ENCODE measurements around the gene SLIT3.

Gene SLIT3

GRCh38 chr5:168863021-168863420 is 437.9 kb downstream of the SLIT3 start:
- Histone ChIP-seq H3K36me3 (ENCODE audit: control insufficient read depth, insufficient read depth, low read length) (no peaks in the 10 kb centered on the region), H3K9me3 (ENCODE audit: control insufficient read depth, insufficient read depth, low read length) (no peaks in the 10 kb centered on the region), H3K27me3 (ENCODE audit: control insufficient read depth, insufficient read depth, low read length) (no peaks in the 10 kb centered on the region), H3K4me1 (ENCODE audit: control insufficient read depth, insufficient read depth, low read length) (peaks cover 5% of the 10 kb centered on the region), H3K9ac (ENCODE audit: low read depth, low read length) (no peak overlapping the region), H3K4me3 (ENCODE audit: low read depth, low read length) (no peak overlapping the region)

GRCh38 chr5:168860503-168860902 is 440.4 kb downstream of the SLIT3 start:
- no peaks in the 10 kb centered on the region for H3K9me3 ChIP-seq (ENCODE audit: control insufficient read depth, insufficient read depth, low read length)
- no peaks in the 10 kb centered on the region for H3K4me1 ChIP-seq (ENCODE audit: control insufficient read depth, insufficient read depth, low read length)
- no peaks in the 10 kb centered on the region for H3K27me3 ChIP-seq (ENCODE audit: control insufficient read depth, insufficient read depth, low read length)
- H3K4me3 ChIP-seq (ENCODE audit: low read depth, low read length), result no peak overlapping the region
- no peaks in the 10 kb centered on the region for H3K36me3 ChIP-seq (ENCODE audit: control insufficient read depth, insufficient read depth, low read length)
- H3K9ac ChIP-seq (ENCODE audit: low read depth, low read length), result no peak overlapping the region

GRCh38 chr5:168860081-168860480 is 440.9 kb downstream of the SLIT3 start:
- no peaks in the 10 kb centered on the region for H3K27me3 ChIP-seq (ENCODE audit: control insufficient read depth, insufficient read depth, low read length)
- H3K36me3 ChIP-seq (ENCODE audit: control insufficient read depth, insufficient read depth, low read length), result no peaks in the 10 kb centered on the region
- H3K9ac ChIP-seq (ENCODE audit: low read depth, low read length), result no peak overlapping the region

GRCh38 chr5:168859471-168859870 is 441.5 kb downstream of the SLIT3 start:
- Histone ChIP-seq H3K4me1 (ENCODE audit: control insufficient read depth, insufficient read depth, low read length) (no peaks in the 10 kb centered on the region), H3K36me3 (ENCODE audit: control insufficient read depth, insufficient read depth, low read length) (no peaks in the 10 kb centered on the region), H3K27me3 (ENCODE audit: control insufficient read depth, insufficient read depth, low read length) (no peaks in the 10 kb centered on the region), H3K9ac (ENCODE audit: low read depth, low read length) (no peak overlapping the region), H3K4me3 (ENCODE audit: low read depth, low read length) (no peak overlapping the region), H3K9me3 (ENCODE audit: control insufficient read depth, insufficient read depth, low read length) (no peaks in the 10 kb centered on the region)

More at GRCh38 chr5:168860081-168860480, 440.9 kb downstream of the SLIT3 start:
- no peaks in the 10 kb centered on the region for H3K4me1 ChIP-seq (ENCODE audit: control insufficient read depth, insufficient read depth, low read length)
- no peak overlapping the region for H3K4me3 ChIP-seq (ENCODE audit: low read depth, low read length)
- no peaks in the 10 kb centered on the region for H3K9me3 ChIP-seq (ENCODE audit: control insufficient read depth, insufficient read depth, low read length)

GRCh38 chr5:168858994-168859393 is 441.9 kb downstream of the SLIT3 start:
- Histone ChIP-seq H3K27me3 (ENCODE audit: control insufficient read depth, insufficient read depth, low read length) (no peaks in the 10 kb centered on the region), H3K9me3 (ENCODE audit: control insufficient read depth, insufficient read depth, low read length) (no peaks in the 10 kb centered on the region), H3K9ac (ENCODE audit: low read depth, low read length) (no peak overlapping the region), H3K4me1 (ENCODE audit: control insufficient read depth, insufficient read depth, low read length) (no peaks in the 10 kb centered on the region), H3K36me3 (ENCODE audit: control insufficient read depth, insufficient read depth, low read length) (no peaks in the 10 kb centered on the region), H3K4me3 (ENCODE audit: low read depth, low read length) (no peak overlapping the region)

GRCh38 chr5:168858371-168858770 is 442.6 kb downstream of the SLIT3 start:
- Histone ChIP-seq H3K27me3 (ENCODE audit: control insufficient read depth, insufficient read depth, low read length) (peaks cover 2% of the 10 kb centered on the region), H3K4me3 (ENCODE audit: low read depth, low read length) (no peak overlapping the region), H3K4me1 (ENCODE audit: control insufficient read depth, insufficient read depth, low read length) (no peaks in the 10 kb centered on the region), H3K9me3 (ENCODE audit: control insufficient read depth, insufficient read depth, low read length) (no peaks in the 10 kb centered on the region), H3K36me3 (ENCODE audit: control insufficient read depth, insufficient read depth, low read length) (no peaks in the 10 kb centered on the region), H3K9ac (ENCODE audit: low read depth, low read length) (no peak overlapping the region)

- Histone ChIP-seq H3K9ac (ENCODE audit: low read depth, low read length) (no peak overlapping the region), H3K4me3 (ENCODE audit: low read depth, low read length) (no peak overlapping the region), H3K4me1 (ENCODE audit: control insufficient read depth, insufficient read depth, low read length) (no peaks in the 10 kb centered on the region), H3K9me3 (ENCODE audit: control insufficient read depth, insufficient read depth, low read length) (no peaks in the 10 kb centered on the region), H3K36me3 (ENCODE audit: control insufficient read depth, insufficient read depth, low read length) (no peaks in the 10 kb centered on the region), H3K27me3 (ENCODE audit: control insufficient read depth, insufficient read depth, low read length) (peaks cover 2% of the 10 kb centered on the region)
These were observed 447.0 kb downstream of the SLIT3 start for GRCh38 chr5:168853972-168854371.

- Histone ChIP-seq H3K27me3 (ENCODE audit: control insufficient read depth, insufficient read depth, low read length) (peaks cover 2% of the 10 kb centered on the region), H3K9ac (ENCODE audit: low read depth, low read length) (no peak overlapping the region), H3K4me1 (ENCODE audit: control insufficient read depth, insufficient read depth, low read length) (peaks cover 2% of the 10 kb centered on the region), H3K36me3 (ENCODE audit: control insufficient read depth, insufficient read depth, low read length) (no peaks in the 10 kb centered on the region), H3K4me3 (ENCODE audit: low read depth, low read length) (no peak overlapping the region), H3K9me3 (ENCODE audit: control insufficient read depth, insufficient read depth, low read length) (no peaks in the 10 kb centered on the region)
These were observed 448.6 kb downstream of the SLIT3 start for GRCh38 chr5:168852329-168852728.

GRCh38 chr5:168851902-168852321 is 449.0 kb downstream of the SLIT3 start:
- Histone ChIP-seq H3K4me3 (ENCODE audit: low read depth, low read length) (no peak overlapping the region), H3K36me3 (ENCODE audit: control insufficient read depth, insufficient read depth, low read length) (no peaks in the 10 kb centered on the region), H3K9ac (ENCODE audit: low read depth, low read length) (no peak overlapping the region), H3K9me3 (ENCODE audit: control insufficient read depth, insufficient read depth, low read length) (no peaks in the 10 kb centered on the region), H3K4me1 (ENCODE audit: control insufficient read depth, insufficient read depth, low read length) (peaks cover 2% of the 10 kb centered on the region), H3K27me3 (ENCODE audit: control insufficient read depth, insufficient read depth, low read length) (peaks cover 2% of the 10 kb centered on the region)

- H3K4me1 ChIP-seq (ENCODE audit: control insufficient read depth, insufficient read depth, low read length), result peaks cover 2% of the 10 kb centered on the region
- H3K4me3 ChIP-seq (ENCODE audit: low read depth, low read length), result no peak overlapping the region
- no peaks in the 10 kb centered on the region for H3K36me3 ChIP-seq (ENCODE audit: control insufficient read depth, insufficient read depth, low read length)
- H3K9ac ChIP-seq (ENCODE audit: low read depth, low read length), result no peak overlapping the region
- H3K9me3 ChIP-seq (ENCODE audit: control insufficient read depth, insufficient read depth, low read length), result no peaks in the 10 kb centered on the region
- peaks cover 2% of the 10 kb centered on the region for H3K27me3 ChIP-seq (ENCODE audit: control insufficient read depth, insufficient read depth, low read length)
These were observed 450.3 kb downstream of the SLIT3 start for GRCh38 chr5:168850683-168851082.

- H3K9ac ChIP-seq (ENCODE audit: low read depth, low read length), result no peak overlapping the region
- H3K36me3 ChIP-seq (ENCODE audit: control insufficient read depth, insufficient read depth, low read length), result no peaks in the 10 kb centered on the region
- H3K9me3 ChIP-seq (ENCODE audit: control insufficient read depth, insufficient read depth, low read length), result no peaks in the 10 kb centered on the region
- peaks cover 3% of the 10 kb centered on the region for H3K27me3 ChIP-seq (ENCODE audit: control insufficient read depth, insufficient read depth, low read length)
- peaks cover 2% of the 10 kb centered on the region for H3K4me1 ChIP-seq (ENCODE audit: control insufficient read depth, insufficient read depth, low read length)
- no peak overlapping the region for H3K4me3 ChIP-seq (ENCODE audit: low read depth, low read length)
These were observed 452.4 kb downstream of the SLIT3 start for GRCh38 chr5:168848569-168848968.

GRCh38 chr5:168847511-168848073 is 453.3 kb downstream of the SLIT3 start:
- Histone ChIP-seq H3K36me3 (ENCODE audit: control insufficient read depth, insufficient read depth, low read length) (no peaks in the 10 kb centered on the region), H3K9me3 (ENCODE audit: control insufficient read depth, insufficient read depth, low read length) (no peaks in the 10 kb centered on the region), H3K4me1 (ENCODE audit: control insufficient read depth, insufficient read depth, low read length) (peaks cover 2% of the 10 kb centered on the region), H3K4me3 (ENCODE audit: low read depth, low read length) (no peak overlapping the region), H3K9ac (ENCODE audit: low read depth, low read length) (no peak overlapping the region), H3K27me3 (ENCODE audit: control insufficient read depth, insufficient read depth, low read length) (peaks cover 2% of the 10 kb centered on the region)
